ENCODE measurements around the gene KRTAP15-1. TPM values are rescaled to one million over a fixed set of nuclear protein-coding genes. Genes with fewer than 3 reads are reported as not detected.

Gene KRTAP15-1
- polyA plus RNA-seq, 3 donors: not detected

DNA sequence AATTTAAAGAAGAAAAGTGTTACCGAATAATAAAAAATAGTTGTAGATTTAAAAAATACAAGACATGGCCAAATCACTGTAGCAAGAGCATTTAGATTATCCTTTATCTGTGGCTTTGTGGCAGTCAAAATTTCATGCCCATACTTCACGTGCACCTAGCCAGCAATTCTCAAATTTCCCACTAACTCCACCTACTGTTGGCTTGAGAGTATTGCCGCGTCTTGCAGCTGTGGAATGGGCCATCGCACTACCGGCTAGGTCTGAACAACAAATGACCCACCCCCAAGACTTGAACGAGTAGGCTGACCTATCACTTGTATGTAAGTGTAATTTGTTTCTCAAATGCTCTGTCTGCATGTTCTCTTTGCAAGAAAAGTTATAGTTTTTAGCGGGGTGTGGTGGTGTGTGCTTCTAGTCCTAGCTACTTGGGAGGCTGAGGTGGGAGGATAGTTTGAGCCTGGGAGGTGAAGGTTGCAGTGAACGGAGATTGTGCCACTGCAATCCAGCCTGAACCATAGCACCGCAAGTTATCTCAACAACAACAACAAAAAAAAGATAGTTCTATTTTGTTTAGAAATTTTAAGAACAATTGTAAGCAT lies 5.9 kb upstream of the KRTAP15-1 start:
- Histone ChIP-seq H3K4me2 (replicated peaks; ENCODE audit: extremely low read depth, low read length, poor library complexity, severe bottlenecking) (no peak overlapping the region), H2AFZ (ENCODE audit: insufficient read depth, low read depth, low read length, poor library complexity, severe bottlenecking) (no peak overlapping the region), H3K79me2 (ENCODE audit: insufficient read depth, low read length) (no peaks in the 10 kb centered on the region), H4K20me1 (ENCODE audit: insufficient read depth, low read length) (no peaks in the 10 kb centered on the region), H3K4me3 (replicated peaks in 1 of 3; ENCODE audit: low read depth in 2 of 3, low read length in 3 of 3) (no peak overlapping the region), H3K36me3 (replicated peaks in 1 of 2; ENCODE audit: control insufficient read depth in 1 of 2, insufficient read depth in 2 of 2, low read length in 2 of 2) (no peaks in the 10 kb centered on the region), H3K4me1 (ENCODE audit: control insufficient read depth in 1 of 2, insufficient read depth in 2 of 2, low read length in 2 of 2) (no peaks in the 10 kb centered on the region), H3K9ac (ENCODE audit: insufficient read depth, low read length, poor library complexity, severe bottlenecking) (no peak overlapping the region), H3K9me3 (replicated peaks in 1 of 2; ENCODE audit: control insufficient read depth in 1 of 2, insufficient read depth in 1 of 2, low read length in 2 of 2) (no peaks in the 10 kb centered on the region), H3K27ac (ENCODE audit: low read depth in 1 of 2, low read length in 2 of 2) (no peak overlapping the region), H3K27me3 (ENCODE audit: control insufficient read depth in 2 of 2, insufficient read depth in 2 of 2, low read length in 2 of 2) (no peaks in the 10 kb centered on the region)
- no peak overlapping the region for H3K4me3 Mint-ChIP-seq
- H3K4me1 Mint-ChIP-seq: no peaks in the 10 kb centered on the region
- DNase-seq: no peak
- peaks cover 0 to 2% (median 0%) of the 10 kb centered on the region in 7 donors for H3K9me3 Mint-ChIP-seq
- WGBS (ENCODE audit: insufficient coverage): 0% methylated on average over 1 of the region's 10 CpGs
- H3K27me3 Mint-ChIP-seq (ENCODE audit: low read depth in 3 of 3): no peaks in the 10 kb centered on the region
- H3K36me3 Mint-ChIP-seq: no peaks in the 10 kb centered on the region
- TF ChIP-seq, protein P1, sequence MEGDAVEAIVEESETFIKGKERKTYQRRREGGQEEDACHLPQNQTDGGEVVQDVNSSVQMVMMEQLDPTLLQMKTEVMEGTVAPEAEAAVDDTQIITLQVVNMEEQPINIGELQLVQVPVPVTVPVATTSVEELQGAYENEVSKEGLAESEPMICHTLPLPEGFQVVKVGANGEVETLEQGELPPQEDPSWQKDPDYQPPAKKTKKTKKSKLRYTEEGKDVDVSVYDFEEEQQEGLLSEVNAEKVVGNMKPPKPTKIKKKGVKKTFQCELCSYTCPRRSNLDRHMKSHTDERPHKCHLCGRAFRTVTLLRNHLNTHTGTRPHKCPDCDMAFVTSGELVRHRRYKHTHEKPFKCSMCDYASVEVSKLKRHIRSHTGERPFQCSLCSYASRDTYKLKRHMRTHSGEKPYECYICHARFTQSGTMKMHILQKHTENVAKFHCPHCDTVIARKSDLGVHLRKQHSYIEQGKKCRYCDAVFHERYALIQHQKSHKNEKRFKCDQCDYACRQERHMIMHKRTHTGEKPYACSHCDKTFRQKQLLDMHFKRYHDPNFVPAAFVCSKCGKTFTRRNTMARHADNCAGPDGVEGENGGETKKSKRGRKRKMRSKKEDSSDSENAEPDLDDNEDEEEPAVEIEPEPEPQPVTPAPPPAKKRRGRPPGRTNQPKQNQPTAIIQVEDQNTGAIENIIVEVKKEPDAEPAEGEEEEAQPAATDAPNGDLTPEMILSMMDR (IDR thresholded peaks at IDR 0.05): peak; percentile 41
- intact Hi-C loops (cut with micrococcal nuclease): no loop called here
- no peak overlapping the region for H3K27ac Mint-ChIP-seq

DNA sequence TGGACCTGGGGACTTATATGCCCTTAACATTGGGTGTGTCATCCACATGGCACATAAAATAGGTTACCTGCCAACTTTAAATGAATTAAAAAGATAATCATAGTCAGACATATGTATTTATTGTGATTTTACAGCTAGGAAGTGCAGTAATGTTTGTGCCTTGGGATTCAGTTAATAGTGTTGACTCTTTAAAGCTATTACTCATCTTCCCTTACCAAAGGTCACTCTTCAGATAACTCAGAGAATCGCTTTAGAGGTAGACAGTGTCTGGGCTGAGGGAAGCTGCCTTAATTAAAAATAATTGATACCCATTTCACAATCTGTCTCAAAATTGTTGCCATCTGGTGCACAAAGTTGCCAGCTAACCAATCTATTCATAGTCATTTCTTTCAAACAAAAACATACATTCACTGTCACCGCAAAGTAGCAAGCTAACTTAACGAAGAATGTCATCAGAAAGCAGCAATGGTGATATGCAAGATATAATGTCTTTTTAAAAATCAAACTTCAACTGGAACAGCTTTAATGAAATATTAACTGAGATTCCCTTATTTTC lies 3.0 kb upstream of the KRTAP15-1 start:
- Mint-ChIP-seq H3K36me3 (no peaks in the 10 kb centered on the region), H3K4me3 (no peak overlapping the region), H3K27me3 (ENCODE audit: low read depth in 3 of 3) (no peaks in the 10 kb centered on the region), H3K27ac (no peak overlapping the region), H3K4me1 (no peaks in the 10 kb centered on the region), H3K9me3 (peaks cover 0 to 7% (median 1%) of the 10 kb centered on the region in 7 donors)
- Histone ChIP-seq H3K27ac (ENCODE audit: low read depth in 1 of 2, low read length in 2 of 2) (no peak overlapping the region), H3K4me3 (replicated peaks in 1 of 3; ENCODE audit: low read depth in 2 of 3, low read length in 3 of 3) (no peak overlapping the region), H3K4me1 (ENCODE audit: control insufficient read depth in 1 of 2, insufficient read depth in 2 of 2, low read length in 2 of 2) (no peaks in the 10 kb centered on the region), H3K9ac (ENCODE audit: insufficient read depth, low read length, poor library complexity, severe bottlenecking) (no peak overlapping the region), H3K36me3 (replicated peaks in 1 of 2; ENCODE audit: control insufficient read depth in 1 of 2, insufficient read depth in 2 of 2, low read length in 2 of 2) (no peaks in the 10 kb centered on the region), H4K20me1 (ENCODE audit: insufficient read depth, low read length) (no peaks in the 10 kb centered on the region), H3K79me2 (ENCODE audit: insufficient read depth, low read length) (no peaks in the 10 kb centered on the region), H3K27me3 (ENCODE audit: control insufficient read depth in 2 of 2, insufficient read depth in 2 of 2, low read length in 2 of 2) (no peaks in the 10 kb centered on the region), H3K4me2 (replicated peaks; ENCODE audit: extremely low read depth, low read length, poor library complexity, severe bottlenecking) (no peak overlapping the region), H3K9me3 (replicated peaks in 1 of 2; ENCODE audit: control insufficient read depth in 1 of 2, insufficient read depth in 1 of 2, low read length in 2 of 2) (no peaks in the 10 kb centered on the region), H2AFZ (ENCODE audit: insufficient read depth, low read depth, low read length, poor library complexity, severe bottlenecking) (no peak overlapping the region)
- intact Hi-C loops (cut with micrococcal nuclease): no loop called here
- no CpG with 5 or more reads among the region's 3 CpGs for WGBS (ENCODE audit: insufficient coverage)
- TF ChIP-seq, protein P1 (IDR thresholded peaks at IDR 0.05): no peak
- no peak for DNase-seq

All from CD14-positive monocyte (primary cell).